Stomach (tissue), 4 donors: ENCODE measurements around the gene ADGRF5.

Experiments
- CTCF ChIP-seq, 7 experiments: fragments of 450-650 bp in 4 of 7; fragments of 200-600 bp in 3 of 7; sonication (generic) in 3 of 7; IDR thresholded peaks; one replicate each; pipeline ENCODE4 v1.5.1; 2016 to 2019; ENCODE audit warnings: antibody characterized with exemption in 7 of 7, control low read depth in 2 of 7, mild to moderate bottlenecking in 1 of 7
- EP300 ChIP-seq: sonication (generic); formaldehyde crosslinking; IDR thresholded peaks from one replicate; pipeline ENCODE4 v1.6.1; 2017; ENCODE audit warnings: antibody characterized with exemption
- POLR2A ChIP-seq, 4 donors: fragments of 450-650 bp; IDR thresholded peaks; one replicate each; pipeline ENCODE4 v1.6.1; 2016; ENCODE audit warnings: antibody characterized with exemption in 4 of 4, control low read depth in 2 of 4, mild to moderate bottlenecking in 1 of 4, moderate library complexity in 1 of 4
- POLR2AphosphoS5 ChIP-seq, 3 donors: sonication (generic); formaldehyde crosslinking; IDR thresholded peaks; one replicate each; pipeline ENCODE4 v1.6.1; 2016; ENCODE audit warnings: antibody characterized with exemption in 3 of 3

GRCh38 chr6:46867411-46867810 is 54.3 kb downstream of the ADGRF5 start:
- TF ChIP-seq POLR2A (IDR thresholded peaks at IDR 0.05) (no peak), POLR2AphosphoS5 (IDR thresholded peaks at IDR 0.05) (no peak), CTCF (IDR thresholded peaks at IDR 0.05) (no peak), EP300 (no peak)
